HG03095 (cell line): ENCODE results near the gene ACAA2.

Experiments used
- ATAC-seq: cut with Tn5 transposase; IDR thresholded peaks from one replicate; pipeline ENCODE4 v1.9.1; 2021; ENCODE audit warnings: moderate library complexity; ENCODE audit not compliant: unreplicated experiment

Gene ACAA2

GRCh38 chr18:49744376-49745008 lies 68.8 kb downstream of the ACAA2 start:
- ATAC-seq: no peak

- ATAC-seq: no peak
Measured at GRCh38 chr18:49743117-49743567, 70.2 kb downstream of the ACAA2 start.

GRCh38 chr18:49742316-49743116 lies 70.8 kb downstream of the ACAA2 start:
- ATAC-seq: no peak

- no peak for ATAC-seq
Measured at GRCh38 chr18:49739275-49739674, 74.1 kb downstream of the ACAA2 start.

- ATAC-seq: no peak
Measured at GRCh38 chr18:49738721-49739120, 74.6 kb downstream of the ACAA2 start.

GRCh38 chr18:49734836-49735235 lies 78.5 kb downstream of the ACAA2 start:
- no peak for ATAC-seq

- ATAC-seq: no peak
Measured at GRCh38 chr18:49733896-49734585, 79.3 kb downstream of the ACAA2 start.

GRCh38 chr18:49733321-49733720 lies 80.0 kb downstream of the ACAA2 start:
- no peak for ATAC-seq
